Cerebellar nuclear complex (tissue), 1 donor: ENCODE measurements around the gene PDCD7.
"Not testable (repeated sequence)": the region's sequence is repeated elsewhere in the genome, so short reads cannot be mapped to it uniquely, and the experiment has no call there.

ENCODE experiments used
- DNase-seq, 2 experiments: peaks; one replicate each; lab custom pipeline; 2025; lab: John Stamatoyannopoulos, UW

The PDCD7 gene

GRCh38 chr15:65130941-65131340 lies 2.7 kb downstream of the PDCD7 start:
- no peak for DNase-seq

GRCh38 chr15:65115542-65115941 lies 18.1 kb downstream of the PDCD7 start:
- no peak for DNase-seq

- DNase-seq, result no peak
Measured at GRCh38 chr15:65115086-65115485, 18.5 kb downstream of the PDCD7 start, which contains the start of gene UBAP1L. UBAP1L (minus strand) TSS chr15:65115200; CDS start chr15:65106215, 8,985 bp downstream.

- no peak for DNase-seq
Measured at GRCh38 chr15:65110676-65111292, 22.8 kb downstream of the PDCD7 start.

- no peak for DNase-seq
Measured at GRCh38 chr15:65106011-65106590, 27.5 kb downstream of the PDCD7 start.

GRCh38 chr15:65105038-65105437 lies 28.6 kb downstream of the PDCD7 start:
- no peak for DNase-seq

GRCh38 chr15:65102912-65103311 lies 30.7 kb downstream of the PDCD7 start:
- no peak for DNase-seq

- DNase-seq, result no peak
Measured at GRCh38 chr15:65101891-65102708, 31.5 kb downstream of the PDCD7 start.

GRCh38 chr15:65101411-65101890 lies 32.2 kb downstream of the PDCD7 start:
- peak in 1 of 2 experiments; percentile 12 for DNase-seq

- no peak for DNase-seq
Measured at GRCh38 chr15:65100442-65100841, 33.2 kb downstream of the PDCD7 start.

GRCh38 chr15:65099801-65100200 lies 33.8 kb downstream of the PDCD7 start:
- DNase-seq, result not testable (repeated sequence)

- no peak for DNase-seq
Measured at GRCh38 chr15:65099336-65099735, 34.3 kb downstream of the PDCD7 start.

- no peak for DNase-seq
Measured at GRCh38 chr15:65097651-65098263, 35.9 kb downstream of the PDCD7 start.

GRCh38 chr15:65096481-65097385 lies 36.9 kb downstream of the PDCD7 start:
- peak; percentile 20 to 58 for DNase-seq

- DNase-seq, result no peak
Measured at GRCh38 chr15:65095747-65096104, 37.9 kb downstream of the PDCD7 start.

- no peak for DNase-seq
Measured at GRCh38 chr15:65095011-65095746, 38.4 kb downstream of the PDCD7 start.

- DNase-seq, result no peak
Measured at GRCh38 chr15:65094294-65094995, 39.2 kb downstream of the PDCD7 start.

- DNase-seq, result not testable (repeated sequence)
Measured at GRCh38 chr15:65093793-65094170, 39.8 kb downstream of the PDCD7 start.

GRCh38 chr15:65092911-65093792 lies 40.5 kb downstream of the PDCD7 start:
- no peak for DNase-seq
